Lung (tissue), 12 donors: Measurements from ENCODE around the gene PSME3IP1. TPM values are rescaled to one million over a fixed set of nuclear protein-coding genes. Genes with fewer than 3 reads are reported as not detected.
A peak's percentile ranks its signal among the peaks of the same experiment; 100 is the strongest.

Experiments used
- ATAC-seq: fragments of 200-7000 bp; cut with Tn5 transposase; one replicate; pipeline ENCODE4 v1.9.1; 2020; ENCODE audit warnings: moderate number of reproducible peaks; ENCODE audit not compliant: insufficient read depth, low FRiP score
- DNase-seq, 3 donors: peaks; one replicate each; pipeline ENCODE4 v3.0.0-alpha.2; 2013 to 2017
- H3K27ac ChIP-seq, 2 donors: one replicate each; pipeline ENCODE4 v1.5.1; 2013; ENCODE audit warnings: mild to moderate bottlenecking in 2 of 2, moderate library complexity in 2 of 2, control low read depth in 1 of 2, inconsistent platforms in 1 of 2, low read depth in 1 of 2, low read length in 1 of 2
- H3K27me3 ChIP-seq, 3 donors: one replicate each; pipeline ENCODE4 v1.5.1; 2013; ENCODE audit warnings: low read length in 2 of 3; ENCODE audit not compliant: control insufficient read depth in 3 of 3, insufficient read depth in 3 of 3
- H3K36me3 ChIP-seq, 4 donors: one replicate each; pipeline ENCODE4 v1.5.1; 2013; ENCODE audit warnings: low read length in 4 of 4, mild to moderate bottlenecking in 1 of 4, moderate library complexity in 1 of 4; ENCODE audit not compliant: control insufficient read depth in 4 of 4, insufficient read depth in 4 of 4
- H3K4me1 ChIP-seq, 5 donors: one replicate each; pipeline ENCODE4 v1.5.1; 2013; ENCODE audit warnings: low read length in 5 of 5, mild to moderate bottlenecking in 2 of 5, moderate library complexity in 1 of 5; ENCODE audit not compliant: control insufficient read depth in 5 of 5, insufficient read depth in 5 of 5
- H3K4me3 ChIP-seq: one replicate; pipeline ENCODE4 v1.5.1; 2013; ENCODE audit warnings: mild to moderate bottlenecking, control low read depth, moderate library complexity
- H3K9ac ChIP-seq, 2 donors: one replicate each; pipeline ENCODE4 v1.5.1; 2013; ENCODE audit warnings: low read length in 2 of 2, control low read depth in 1 of 2; ENCODE audit not compliant: insufficient read depth in 1 of 2
- H3K9me3 ChIP-seq, 4 donors: one replicate each; pipeline ENCODE4 v1.5.1; 2013; ENCODE audit warnings: low read length in 3 of 4, mild to moderate bottlenecking in 1 of 4, moderate library complexity in 1 of 4; ENCODE audit not compliant: control insufficient read depth in 4 of 4, insufficient read depth in 3 of 4
- WGBS, 2 donors: extraction: QIAGEN DNeasy Blood & Tissue Kit; methylation state at CpG; one replicate each; pipeline ENCODE4 v1.1.7; 2013; 5-methylcytosine and 5-hydroxymethylcytosine counted together
- polyA plus RNA-seq, 2 donors: library from polyadenylated mRNA; stranded (reverse); fragments of 200-250 nt; gene quantifications; one replicate each; pipeline ENCODE4 v1.2.1, GENCODE V29; 2013
- total RNA-seq, 2 donors: library from RNA; depleted of rRNA in 1 of 2; stranded (reverse); fragments of >200 nt in 1 of 2; gene quantifications; one replicate each; pipeline ENCODE4 v1.2.1, GENCODE V29; 2014 to 2021
- TF ChIP-seq, protein P1 (sequence below): IDR thresholded peaks from 2 replicates; pipeline ENCODE4 v1.5.1; 2012; ENCODE audit warnings: mild to moderate bottlenecking; ENCODE audit errors: control extremely low read depth, extremely low read depth
- donor health status: control.
- donor health status: control.
- donor health status: Bipolar disorder and iron deficiency.
- donor health status: healthy.
- donor health status: DM: yes; HTN: yes; CAD: no.

The PSME3IP1 gene
- total and polyA plus RNA-seq, 4 donors, result 59.3 to 83.1 (median 63.1) TPM

DNA sequence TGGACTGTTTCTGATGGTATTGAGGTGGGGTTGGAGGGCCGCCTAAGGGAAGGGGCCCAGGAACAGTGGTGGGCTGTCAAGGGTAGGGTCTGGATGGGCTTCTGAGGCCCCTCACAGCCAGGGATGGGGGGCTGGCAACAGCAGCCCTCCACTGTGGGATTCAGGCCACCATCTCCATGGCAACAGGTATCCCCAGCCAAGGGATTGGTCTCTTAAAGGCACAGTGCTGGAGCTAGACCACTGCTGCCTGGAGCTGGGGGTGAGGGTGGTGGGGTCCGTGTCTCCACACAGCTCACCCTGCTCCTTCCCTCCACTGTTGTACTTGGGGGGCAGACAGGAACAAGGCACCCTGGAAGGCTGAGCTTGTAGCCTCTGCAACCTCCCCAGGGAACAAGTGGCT, 41.8 kb downstream of the PSME3IP1 start:
- WGBS, 2 donors, result 94 to 100% methylated on average over 2 of the region's 2 CpGs
- Histone ChIP-seq H3K36me3 (peaks cover 0 to 17% (median 0%) of the 10 kb centered on the region in 4 donors), H3K27me3 (no peaks in the 10 kb centered on the region), H3K4me3 (no peak overlapping the region), H3K27ac (peak overlapping the region in 1 of 2 donors; percentile 74), H3K9me3 (no peaks in the 10 kb centered on the region), H3K9ac (no peak overlapping the region), H3K4me1 (peaks cover 0 to 57% (median 13%) of the 10 kb centered on the region in 5 donors)
- ATAC-seq (no peak), DNase-seq (peak in 1 of 3 donors; percentile 12)
- TF ChIP-seq, protein P1, sequence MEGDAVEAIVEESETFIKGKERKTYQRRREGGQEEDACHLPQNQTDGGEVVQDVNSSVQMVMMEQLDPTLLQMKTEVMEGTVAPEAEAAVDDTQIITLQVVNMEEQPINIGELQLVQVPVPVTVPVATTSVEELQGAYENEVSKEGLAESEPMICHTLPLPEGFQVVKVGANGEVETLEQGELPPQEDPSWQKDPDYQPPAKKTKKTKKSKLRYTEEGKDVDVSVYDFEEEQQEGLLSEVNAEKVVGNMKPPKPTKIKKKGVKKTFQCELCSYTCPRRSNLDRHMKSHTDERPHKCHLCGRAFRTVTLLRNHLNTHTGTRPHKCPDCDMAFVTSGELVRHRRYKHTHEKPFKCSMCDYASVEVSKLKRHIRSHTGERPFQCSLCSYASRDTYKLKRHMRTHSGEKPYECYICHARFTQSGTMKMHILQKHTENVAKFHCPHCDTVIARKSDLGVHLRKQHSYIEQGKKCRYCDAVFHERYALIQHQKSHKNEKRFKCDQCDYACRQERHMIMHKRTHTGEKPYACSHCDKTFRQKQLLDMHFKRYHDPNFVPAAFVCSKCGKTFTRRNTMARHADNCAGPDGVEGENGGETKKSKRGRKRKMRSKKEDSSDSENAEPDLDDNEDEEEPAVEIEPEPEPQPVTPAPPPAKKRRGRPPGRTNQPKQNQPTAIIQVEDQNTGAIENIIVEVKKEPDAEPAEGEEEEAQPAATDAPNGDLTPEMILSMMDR, result no peak

DNA sequence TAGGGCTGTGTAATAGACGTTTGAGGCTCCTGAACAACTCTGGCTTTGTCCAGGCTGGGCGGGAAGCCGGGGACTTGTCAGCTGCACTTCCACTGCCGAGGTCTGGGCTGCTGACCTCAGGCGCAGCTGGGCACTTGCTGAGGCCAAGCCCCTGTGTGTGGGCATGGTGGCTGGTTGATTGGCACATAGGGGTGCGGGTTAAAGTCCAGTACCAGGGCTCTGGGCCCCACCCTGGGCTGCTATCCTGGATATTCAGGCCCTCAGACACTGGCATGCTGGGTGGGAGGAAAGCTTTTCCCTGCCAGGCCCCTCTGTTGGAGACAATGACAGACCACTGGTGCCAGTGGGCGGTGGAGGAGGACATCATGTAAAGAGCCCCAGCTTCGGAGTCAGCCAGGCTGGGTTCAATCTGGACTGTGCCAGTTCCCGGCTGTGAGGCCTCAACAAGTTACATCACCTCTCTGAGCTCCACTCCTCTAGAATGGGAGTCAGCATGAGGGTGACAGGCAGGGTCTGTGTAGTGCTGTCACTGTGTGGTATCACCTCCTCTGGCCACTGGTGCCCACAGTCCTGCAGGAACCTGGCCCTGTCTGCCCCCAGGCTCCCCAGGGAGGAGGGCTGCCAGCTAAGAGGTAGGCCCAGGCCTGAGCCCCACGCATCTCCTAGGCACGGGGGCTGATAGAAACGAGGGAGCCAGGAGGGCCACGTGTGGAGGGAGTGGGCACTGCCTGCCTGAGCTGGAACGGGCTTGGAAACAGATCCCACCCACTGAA, 42.5 kb downstream of the PSME3IP1 start:
- H3K9ac ChIP-seq, result no peak overlapping the region
- H3K4me3 ChIP-seq, result no peak overlapping the region
- no peaks in the 10 kb centered on the region for H3K9me3 ChIP-seq
- TF ChIP-seq, protein P1, result no peak
- ATAC-seq (no peak), DNase-seq (peak in 1 of 3 donors; percentile 9)
- WGBS, 2 donors, result 75 to 78% methylated on average over 14 of the region's 14 CpGs
- H3K27me3 ChIP-seq, result no peaks in the 10 kb centered on the region
- H3K27ac ChIP-seq, result peak overlapping the region in 1 of 2 donors; percentile 74
- H3K4me1 ChIP-seq, result peaks cover 0 to 50% (median 12%) of the 10 kb centered on the region in 5 donors
- H3K36me3 ChIP-seq, result peaks cover 0 to 16% (median 0%) of the 10 kb centered on the region in 4 donors

DNA sequence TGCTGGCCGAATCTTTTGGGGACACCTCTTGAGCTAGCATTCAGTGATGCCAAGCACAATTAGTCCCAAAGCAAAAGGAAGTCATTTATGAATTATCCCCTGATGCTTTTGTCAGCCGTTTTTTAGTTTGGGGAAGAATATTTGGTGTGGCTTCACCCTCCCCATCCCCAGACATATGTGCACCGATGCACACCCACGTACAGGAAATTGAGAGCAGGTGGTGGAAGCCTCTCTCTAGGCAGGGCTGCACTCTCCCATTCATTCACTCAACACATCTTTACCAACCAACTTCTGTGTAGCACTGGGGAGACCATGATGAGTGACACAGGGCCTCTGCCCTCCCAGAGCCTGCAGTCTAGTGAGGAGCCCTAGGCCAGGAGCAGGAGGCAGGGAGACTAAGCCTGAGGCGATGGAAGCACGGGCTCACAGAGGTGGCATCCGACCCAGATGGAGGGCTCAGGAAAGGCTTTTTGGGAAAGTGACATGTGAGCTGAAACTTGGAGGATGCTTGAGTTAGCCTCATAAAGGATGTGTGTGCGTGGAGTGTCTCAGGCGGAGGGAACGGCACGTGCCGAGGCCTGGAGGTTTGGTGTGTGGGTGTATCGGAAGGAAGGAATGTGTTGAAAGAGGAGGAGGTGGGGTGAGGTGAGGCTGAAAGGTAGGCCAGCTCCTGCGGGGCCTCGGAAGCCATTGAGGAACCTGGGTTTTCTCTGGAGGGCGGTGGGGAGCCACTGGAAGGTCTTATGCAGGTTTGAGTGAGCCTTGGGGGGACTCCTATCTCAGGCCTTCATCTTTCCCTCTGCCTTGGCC, 43.8 kb downstream of the PSME3IP1 start:
- no peak overlapping the region for H3K4me3 ChIP-seq
- no peak for ATAC-seq
- TF ChIP-seq, protein P1, result no peak
- peaks cover 0 to 19% (median 0%) of the 10 kb centered on the region in 4 donors for H3K36me3 ChIP-seq
- no peaks in the 10 kb centered on the region for H3K27me3 ChIP-seq
- no peaks in the 10 kb centered on the region for H3K9me3 ChIP-seq
- no peak overlapping the region for H3K9ac ChIP-seq
- peak overlapping the region in 1 of 2 donors; percentile 13 for H3K27ac ChIP-seq
- DNase-seq, result peak in 1 of 3 donors; percentile 7
- H3K4me1 ChIP-seq, result peaks cover 0 to 44% (median 4%) of the 10 kb centered on the region in 5 donors
- WGBS, 2 donors, result 38 to 63% methylated on average over 16 of the region's 16 CpGs
